Panc1 (cell line): ENCODE results near the gene ZDHHC14.

Experiments used
- CTCF ChIP-seq: fragments of 450-650 bp; IDR thresholded peaks from 2 replicates; pipeline ENCODE4 v1.5.1; 2017; ENCODE audit warnings: mild to moderate bottlenecking
- POLR2AphosphoS5 ChIP-seq: IDR thresholded peaks from 2 replicates; pipeline ENCODE4 v1.6.1; 2012; ENCODE audit warnings: mild to moderate bottlenecking, low read depth, low read length, moderate library complexity
- REST ChIP-seq, 2 experiments: IDR thresholded peaks; 2 replicates each; pipeline ENCODE4 v1.6.1; 2011 to 2012; ENCODE audit warnings: low read depth in 2 of 2, control low read depth in 1 of 2, low read length in 1 of 2, mild to moderate bottlenecking in 1 of 2, moderate library complexity in 1 of 2; ENCODE audit not compliant: insufficient read depth in 1 of 2
- SIN3A ChIP-seq: IDR thresholded peaks from 2 replicates; pipeline ENCODE4 v1.6.1; 2012; ENCODE audit warnings: low read depth, mild to moderate bottlenecking, low read length, moderate library complexity, borderline replicate concordance; ENCODE audit not compliant: insufficient read depth

GRCh38 chr6:157717340-157717748, 336.4 kb downstream of the ZDHHC14 start:
- no peak for TF ChIP-seq CTCF
- no peak for TF ChIP-seq REST (IDR thresholded peaks at IDR 0.05; ENCODE audit: insufficient read depth in 1 of 2, low read depth in 2 of 2, low read length in 1 of 2)
- TF ChIP-seq POLR2AphosphoS5, result no peak
- TF ChIP-seq SIN3A, result no peak
